GM18870 (cell line): ENCODE measurements around the gene GFER.
"Not testable (repeated sequence)": the region's sequence is repeated elsewhere in the genome, so short reads cannot be mapped to it uniquely, and the experiment has no call there.

Experiments
- ATAC-seq: cut with Tn5 transposase; IDR thresholded peaks from one replicate; pipeline ENCODE4 v1.9.1; 2021; ENCODE audit warnings: moderate library complexity; ENCODE audit not compliant: unreplicated experiment

Gene GFER

DNA sequence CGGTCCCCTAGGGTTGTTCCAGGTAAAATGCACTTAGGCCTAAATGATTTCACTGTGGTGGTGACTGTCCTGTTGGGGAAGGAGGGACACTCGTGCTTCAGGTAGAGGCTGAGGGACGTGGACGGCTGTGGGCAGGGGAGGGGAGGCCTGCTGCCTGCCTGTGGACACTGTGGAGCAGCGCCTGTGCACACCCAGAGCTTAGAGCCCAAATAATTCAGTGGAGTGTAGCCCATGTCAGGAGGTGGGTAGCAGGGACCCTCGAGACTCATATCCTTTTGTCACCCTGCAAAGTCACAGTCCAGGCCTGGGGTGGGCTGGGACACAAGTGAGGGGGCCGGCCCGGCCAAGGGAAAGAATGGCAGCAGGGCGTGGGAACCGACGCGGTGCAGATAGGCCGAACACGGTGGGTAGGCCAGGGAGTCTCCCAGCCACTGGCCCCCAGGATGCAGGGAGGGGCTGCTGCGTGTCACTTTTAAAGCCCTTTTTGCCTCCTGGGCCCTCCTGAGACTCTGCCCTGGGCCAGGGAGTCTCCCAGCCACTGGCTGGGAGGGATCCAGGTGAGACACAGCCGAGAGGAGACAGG lies 42.0 kb downstream of the GFER start:
- no peak for ATAC-seq

DNA sequence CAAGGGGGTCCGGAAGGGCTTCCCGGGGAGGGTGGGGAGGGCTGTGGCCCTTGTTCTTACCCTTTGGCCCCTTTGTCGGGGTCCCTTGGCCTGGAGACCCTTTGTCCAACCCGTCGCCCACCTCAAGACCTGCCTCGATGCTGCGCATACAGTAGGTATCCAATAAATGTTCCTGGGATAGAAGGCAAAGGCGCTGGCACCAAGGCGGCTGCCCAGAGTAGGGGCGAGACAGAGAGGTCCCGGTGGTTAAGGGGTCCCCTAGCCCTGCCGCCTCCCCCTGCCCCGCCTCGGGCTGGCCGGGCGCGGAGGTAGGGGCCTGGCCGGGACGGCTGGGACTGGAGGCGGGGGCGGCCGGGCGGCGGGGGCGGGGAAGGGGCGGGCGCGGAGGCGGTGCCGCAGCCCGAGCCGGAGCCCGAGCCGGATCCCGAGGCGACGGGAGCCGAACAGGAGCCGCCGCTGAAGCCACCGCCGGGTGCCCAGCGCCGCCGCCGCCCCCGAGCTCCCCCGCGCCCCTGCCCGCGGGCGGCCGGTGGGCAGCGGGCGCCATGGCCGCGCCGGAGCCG lies 42.5 kb downstream of the GFER start, which contains the start of gene NHERF2:
Gene NHERF2, plus strand, starts transcription at position 442 of the 563 bp plus-strand sequence. Its CDS starts 104 bp downstream, at position 546.
- ATAC-seq: no peak

DNA sequence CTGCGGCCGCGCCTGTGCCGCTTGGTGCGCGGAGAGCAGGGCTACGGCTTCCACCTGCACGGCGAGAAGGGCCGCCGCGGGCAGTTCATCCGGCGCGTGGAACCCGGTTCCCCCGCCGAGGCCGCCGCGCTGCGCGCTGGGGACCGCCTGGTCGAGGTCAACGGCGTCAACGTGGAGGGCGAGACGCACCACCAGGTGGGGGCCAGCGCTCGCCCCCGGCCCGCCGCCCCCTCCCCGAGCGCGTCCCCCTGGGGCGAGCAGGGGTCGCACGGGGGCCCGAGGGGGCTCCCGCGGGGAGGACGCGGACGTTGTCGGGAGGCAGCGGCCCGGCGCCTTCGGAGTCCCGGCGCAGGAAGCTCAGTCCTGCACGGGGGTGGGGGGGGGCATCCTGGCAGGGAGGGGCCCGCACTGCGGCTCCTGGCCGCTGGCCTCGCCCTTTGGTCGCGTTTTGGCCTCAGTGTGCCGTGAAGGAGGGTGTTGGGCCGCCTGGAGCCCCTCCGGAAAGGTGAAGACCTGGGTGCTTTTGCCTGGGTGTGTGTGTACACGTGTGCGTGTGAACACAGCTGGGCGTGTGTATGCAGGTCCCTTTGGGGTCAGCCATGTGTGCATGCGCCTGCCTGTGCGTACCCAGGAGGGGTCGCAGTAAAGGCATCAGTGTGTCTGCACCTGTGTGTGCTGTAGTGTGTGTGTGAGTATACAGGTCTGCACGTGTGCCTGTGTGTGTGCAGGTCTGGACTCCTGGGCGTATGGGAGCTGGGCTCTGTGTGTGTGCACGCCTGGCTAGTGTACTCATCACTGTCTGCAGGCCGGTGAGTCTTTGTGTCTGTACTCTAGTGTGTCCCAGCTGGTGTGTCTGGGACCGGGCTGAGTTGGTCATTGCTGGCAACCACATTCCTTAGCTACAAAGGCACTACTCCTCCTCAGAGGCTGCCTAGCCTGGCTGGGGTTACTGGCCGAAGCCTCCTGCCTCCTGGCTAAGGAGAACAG lies 43.3 kb downstream of the GFER start:
- ATAC-seq: no peak

DNA sequence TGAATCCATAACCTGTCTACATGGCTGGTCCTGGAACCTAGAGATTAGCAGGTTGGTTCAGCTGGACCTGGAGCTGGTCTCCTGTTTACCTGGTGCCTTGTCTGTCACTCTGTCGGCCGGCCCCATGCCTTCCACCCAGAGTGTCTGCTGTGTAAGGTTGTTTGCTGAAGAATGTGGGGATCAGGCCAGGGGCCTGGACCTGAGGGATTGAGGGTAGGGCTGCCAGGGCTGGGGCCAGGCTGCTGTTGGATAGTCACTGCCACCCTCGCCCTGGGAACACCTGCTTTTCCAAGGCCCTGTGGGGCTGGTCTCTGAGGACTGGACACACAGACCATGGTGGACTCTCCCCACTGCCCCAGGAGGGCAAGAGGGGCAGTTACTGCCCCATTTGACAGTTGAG lies 44.2 kb downstream of the GFER start:
- no peak for ATAC-seq

DNA sequence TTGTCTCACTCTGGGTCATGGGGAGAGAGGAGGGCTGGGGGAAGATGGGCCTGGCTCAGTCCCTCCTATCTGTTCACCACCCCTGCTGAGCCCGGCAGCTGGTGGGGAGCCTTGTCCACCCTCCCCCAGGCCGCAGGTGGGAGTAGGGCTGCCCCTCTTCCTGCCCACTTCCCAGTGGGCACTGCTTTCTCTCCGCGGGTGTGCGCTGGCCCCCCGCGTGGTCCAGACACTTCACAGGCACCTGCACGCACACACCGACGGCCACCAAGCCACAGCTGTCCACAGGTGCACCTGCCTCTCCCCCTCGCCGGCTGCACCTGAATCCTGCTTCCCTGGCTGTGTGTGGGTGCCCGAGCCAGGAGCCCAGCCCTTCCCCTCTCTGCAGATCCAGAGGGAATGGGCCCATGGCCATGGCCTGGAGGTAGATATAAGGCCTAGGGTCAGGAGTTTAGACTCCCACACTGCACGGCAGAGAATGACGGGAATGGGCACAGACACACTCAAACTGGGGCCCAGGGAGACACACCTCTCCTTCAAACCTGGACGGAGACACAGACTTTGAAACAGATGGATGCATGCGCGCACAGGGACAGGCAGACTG lies 44.7 kb downstream of the GFER start:
- no peak for ATAC-seq

DNA sequence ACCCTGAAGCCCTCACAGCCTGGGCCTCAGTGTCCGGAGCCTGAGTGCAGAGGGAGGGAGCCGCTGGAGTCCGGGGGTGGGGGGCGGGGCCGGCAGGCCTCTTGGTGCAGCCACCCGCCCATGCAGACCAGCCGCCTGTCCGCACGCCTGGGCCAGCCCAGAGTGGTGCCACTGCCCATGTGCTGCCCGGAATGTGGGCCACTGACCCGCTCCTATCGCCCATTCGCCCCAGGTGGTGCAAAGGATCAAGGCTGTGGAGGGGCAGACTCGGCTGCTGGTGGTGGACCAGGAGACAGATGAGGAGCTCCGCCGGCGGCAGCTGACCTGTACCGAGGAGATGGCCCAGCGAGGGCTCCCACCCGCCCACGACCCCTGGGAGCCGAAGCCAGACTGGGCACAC lies 45.4 kb downstream of the GFER start:
- no peak for ATAC-seq

DNA sequence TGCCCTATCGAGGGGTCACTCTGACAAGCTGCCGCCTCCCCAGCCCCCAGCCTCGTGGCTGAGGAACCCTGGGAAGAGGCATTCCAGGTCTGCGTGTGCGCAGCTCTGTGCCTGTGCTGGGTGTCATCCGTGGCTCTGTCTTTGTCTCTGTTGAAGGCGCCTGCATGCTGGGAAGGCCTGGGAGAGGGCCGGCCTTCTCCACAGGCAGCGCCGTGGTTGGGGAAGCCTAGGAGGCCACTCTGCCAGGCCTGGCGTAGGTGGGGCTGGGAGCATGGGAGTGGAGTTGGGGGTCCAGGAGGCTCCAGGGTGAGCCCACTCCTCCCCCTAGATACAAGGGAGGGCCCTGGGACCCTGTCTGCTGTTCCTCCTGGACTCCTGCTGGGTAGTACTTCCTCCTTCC lies 46.0 kb downstream of the GFER start:
- no peak for ATAC-seq

DNA sequence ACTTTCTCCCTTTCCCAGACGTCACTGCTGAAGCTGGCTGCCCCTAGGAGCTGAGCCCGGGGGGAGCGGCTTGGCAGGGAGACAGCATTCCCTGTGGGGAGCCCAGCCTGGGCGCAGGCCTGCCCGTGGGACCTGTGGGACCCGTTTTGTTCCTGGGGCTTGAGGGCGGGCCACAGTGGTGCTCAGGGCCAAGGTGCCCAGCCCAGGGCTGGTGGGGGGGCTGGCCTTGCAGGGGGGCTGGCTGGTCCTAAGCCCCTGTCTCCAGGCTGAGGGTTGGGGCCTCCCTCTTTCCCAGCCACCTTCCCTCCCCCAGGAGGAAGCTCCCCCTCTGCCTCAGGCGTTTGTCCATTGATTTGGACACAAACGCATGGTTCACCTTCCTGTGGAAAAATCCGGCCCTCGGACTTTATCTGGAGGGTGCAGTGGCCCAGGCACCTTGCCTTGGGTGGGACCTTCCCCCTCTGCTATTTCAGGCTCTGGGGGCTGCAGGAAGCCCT lies 47.1 kb downstream of the GFER start:
- no peak for ATAC-seq

DNA sequence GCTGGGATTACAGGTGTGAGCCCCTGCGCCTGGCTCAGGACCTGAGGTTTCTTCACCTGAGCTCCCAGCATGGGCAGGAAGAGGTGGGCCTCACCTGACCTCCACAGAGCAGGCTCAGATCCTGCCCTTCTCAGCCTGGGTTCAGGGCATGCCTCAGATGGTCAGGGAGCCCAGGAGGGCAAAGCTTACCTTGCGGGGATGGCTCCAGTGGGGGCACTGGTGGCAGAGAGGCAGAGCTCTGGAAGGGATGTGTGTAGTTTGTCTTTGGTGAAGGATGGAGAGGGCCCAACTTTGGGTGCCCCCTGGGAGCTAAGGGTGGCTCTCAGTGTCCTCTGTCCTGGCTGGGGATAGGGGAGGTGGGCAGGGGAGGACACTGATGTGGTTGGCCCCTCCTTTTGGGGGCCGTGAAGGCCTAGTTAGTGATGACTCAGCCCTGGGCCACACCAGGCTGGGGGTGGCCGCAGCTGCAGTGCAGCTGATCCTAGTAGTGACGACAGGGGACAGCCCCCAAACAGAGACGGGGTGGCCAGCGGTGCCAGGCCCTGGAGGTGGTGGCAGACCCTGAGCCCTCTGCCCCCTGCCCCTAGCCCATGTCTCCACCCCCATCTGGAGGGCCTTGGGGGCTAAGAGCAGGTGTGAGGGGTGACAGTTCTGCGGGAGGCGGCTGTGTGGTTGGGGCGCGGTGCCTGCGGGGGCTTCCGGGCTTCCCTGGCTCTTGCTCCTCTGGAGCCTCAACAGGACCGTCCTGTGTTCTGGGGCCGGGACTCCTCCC lies 48.5 kb downstream of the GFER start:
- no peak for ATAC-seq

DNA sequence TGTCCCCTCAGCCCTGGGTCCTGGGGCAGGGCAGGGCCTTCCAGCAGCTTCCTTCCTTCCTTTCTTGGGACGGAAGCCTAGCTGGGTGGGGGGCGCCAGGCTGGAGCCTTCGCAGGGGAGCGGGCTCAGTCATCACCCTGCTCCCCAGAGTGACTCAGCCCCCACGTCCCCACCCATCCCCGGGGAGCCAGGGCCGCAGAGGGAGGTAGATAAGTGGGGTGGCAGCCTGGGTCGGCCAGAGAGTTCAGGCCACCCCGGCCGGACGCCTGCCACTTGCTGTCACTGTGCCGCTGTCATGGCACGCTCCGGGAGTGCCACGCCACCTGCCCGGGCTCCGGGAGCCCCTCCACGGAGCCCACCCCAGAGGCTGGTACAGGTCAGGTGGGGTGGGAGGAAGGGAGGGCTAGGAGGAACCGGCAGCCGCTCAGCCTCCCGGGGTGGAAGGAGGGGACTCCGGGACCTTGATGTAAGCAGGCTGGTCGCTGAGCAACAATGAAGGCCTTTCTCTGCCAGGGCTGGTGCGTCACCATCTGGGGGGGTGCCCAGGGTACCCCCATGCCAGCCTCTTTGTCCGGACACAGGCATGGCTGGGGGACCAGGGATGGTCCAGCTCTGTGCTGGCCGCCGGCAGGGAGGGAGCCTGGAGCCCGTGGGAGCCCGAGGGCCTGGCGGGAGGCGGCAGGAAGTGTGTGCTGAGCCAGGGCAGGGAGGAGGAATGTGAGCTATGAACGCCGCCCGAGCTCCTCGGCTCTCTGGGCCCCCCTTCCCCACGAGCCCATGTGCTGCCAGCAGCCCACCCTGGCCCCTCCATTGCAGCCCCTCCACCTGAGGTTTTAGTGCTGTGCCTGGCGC lies 49.3 kb downstream of the GFER start:
- ATAC-seq: no peak

DNA sequence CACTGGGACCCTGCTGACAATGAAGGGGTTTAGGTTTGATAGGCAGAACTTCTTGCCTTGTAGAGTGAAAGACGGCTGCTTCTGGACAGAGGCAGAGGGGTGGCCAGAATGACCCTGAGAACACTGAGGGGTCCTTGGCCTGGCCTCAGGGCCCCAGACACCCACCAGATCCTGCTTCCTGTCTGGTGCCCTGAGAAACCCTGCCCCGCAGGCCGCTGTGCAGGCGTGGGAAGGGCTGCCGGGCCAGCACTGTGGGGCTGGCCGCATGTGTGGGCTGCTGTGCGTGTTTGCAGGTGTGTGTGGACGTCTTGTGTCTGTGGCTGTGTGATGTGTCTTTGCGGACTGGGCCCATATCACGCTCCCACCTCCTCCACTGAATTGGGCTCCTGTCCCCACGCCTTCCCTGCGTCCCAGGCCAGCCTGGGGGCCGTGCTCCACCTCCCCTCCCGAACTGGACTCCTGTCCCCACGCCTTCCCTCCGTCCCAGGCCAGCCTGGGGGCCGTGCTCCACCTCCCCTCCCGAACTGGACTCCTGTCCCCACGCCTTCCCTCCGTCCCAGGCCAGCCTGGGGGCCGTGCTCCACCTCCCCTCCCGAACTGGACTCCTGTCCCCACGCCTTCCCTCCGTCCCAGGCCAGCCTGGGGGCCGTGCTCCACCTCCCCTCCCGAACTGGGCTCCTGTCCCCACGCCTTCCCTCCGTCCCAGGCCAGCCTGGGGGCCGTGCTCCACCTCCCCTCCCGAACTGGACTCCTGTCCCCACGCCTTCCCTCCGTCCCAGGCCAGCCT lies 50.1 kb downstream of the GFER start:
- not testable (repeated sequence) for ATAC-seq

DNA sequence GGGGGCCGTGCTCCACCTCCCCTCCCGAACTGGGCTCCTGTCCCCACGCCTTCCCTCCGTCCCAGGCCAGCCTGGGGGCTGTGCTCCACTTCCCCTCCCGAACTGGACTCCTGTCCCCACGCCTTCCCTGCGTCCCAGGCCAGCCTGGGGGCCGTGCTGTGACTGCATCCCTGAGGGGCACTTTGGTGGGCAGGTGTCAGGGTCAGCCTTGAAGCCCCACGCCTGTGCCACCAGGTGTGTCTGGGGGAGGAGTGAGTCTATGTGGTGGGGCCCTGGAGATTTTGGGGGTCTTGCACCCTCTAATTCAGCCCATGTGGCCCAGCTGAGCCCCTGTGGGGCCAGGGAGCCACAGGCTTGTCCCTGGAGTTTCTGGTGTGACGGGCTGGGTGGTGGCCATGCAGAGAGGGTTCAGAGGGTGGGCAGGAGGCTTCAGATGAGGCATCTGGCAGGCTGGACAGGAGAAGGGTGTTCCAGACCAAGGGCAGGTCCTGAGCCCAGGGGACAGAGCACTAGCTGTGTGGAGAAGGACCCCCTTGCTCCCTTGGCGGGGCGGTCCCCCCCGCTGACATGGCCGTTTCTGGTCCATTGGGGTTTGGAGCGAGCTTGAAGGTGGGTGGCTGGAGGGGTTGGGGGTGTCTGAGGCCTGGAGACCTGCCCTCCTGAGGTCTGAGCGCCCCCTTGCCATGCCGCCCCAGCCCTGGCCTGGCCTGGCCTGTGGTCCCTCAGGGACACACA lies 50.9 kb downstream of the GFER start:
- ATAC-seq: no peak

DNA sequence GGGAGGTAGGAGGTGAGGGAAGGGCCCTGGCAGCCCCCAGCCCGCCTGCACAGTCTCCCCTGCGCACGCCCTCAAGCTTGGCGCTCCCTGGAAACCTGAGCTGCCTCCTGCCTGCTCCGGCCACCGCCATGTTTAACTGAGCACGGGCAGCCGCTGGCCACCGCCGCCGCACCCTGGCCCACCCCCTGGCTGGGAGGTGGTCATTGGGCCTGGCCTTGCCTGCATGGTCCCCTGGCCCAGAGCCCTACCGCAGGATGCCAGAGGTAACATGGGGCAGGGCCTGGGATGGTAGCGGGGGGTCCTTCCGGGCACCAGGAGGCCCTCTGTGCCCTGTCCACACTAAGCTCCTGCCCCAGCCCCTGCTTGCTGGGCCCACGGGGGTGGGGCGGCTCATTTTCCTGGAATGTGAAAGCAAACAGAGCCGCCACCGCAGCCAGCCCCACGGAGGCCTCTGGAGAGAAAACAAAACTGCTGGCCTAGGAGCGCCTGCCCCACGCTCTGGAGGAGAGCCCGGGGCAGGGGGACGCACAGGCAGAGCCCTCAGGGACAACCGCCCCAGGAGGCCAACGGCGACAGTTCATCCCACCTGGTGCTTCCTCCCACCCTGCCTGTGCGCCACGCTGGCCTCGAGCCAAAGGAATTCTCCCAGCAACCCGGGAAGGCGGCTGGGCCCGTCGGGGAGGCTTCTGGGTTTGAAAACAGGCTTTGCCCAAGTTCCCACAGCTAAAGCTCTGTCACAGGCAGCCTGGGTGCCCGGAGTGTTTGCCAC lies 51.6 kb downstream of the GFER start:
- no peak for ATAC-seq

DNA sequence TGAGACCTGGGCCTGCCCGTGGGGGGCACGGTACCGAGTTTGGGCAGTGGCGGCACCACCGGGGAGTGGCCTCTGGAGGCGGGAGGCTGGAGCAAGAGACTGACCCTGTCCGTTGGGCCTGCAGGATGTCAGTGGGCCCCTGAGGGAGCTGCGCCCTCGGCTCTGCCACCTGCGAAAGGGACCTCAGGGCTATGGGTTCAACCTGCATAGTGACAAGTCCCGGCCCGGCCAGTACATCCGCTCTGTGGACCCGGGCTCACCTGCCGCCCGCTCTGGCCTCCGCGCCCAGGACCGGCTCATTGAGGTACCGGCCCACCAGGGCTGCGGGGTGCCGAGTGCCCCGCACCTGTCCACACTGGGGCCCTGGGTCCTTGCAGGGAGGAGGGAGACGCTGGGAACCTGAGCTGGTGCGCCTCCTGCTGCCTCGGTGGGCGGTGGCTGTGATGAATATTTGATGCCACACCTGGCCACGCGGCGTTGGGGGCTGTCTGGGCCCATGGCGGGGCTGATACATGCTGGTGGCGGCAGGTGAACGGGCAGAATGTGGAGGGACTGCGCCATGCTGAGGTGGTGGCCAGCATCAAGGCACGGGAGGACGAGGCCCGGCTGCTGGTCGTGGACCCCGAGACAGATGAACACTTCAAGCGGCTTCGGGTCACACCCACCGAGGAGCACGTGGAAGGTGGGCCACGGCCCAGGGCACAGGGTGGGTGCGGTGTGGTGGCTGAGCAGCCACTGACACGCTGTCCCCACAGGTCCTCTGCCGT lies 52.4 kb downstream of the GFER start:
- ATAC-seq: no peak

DNA sequence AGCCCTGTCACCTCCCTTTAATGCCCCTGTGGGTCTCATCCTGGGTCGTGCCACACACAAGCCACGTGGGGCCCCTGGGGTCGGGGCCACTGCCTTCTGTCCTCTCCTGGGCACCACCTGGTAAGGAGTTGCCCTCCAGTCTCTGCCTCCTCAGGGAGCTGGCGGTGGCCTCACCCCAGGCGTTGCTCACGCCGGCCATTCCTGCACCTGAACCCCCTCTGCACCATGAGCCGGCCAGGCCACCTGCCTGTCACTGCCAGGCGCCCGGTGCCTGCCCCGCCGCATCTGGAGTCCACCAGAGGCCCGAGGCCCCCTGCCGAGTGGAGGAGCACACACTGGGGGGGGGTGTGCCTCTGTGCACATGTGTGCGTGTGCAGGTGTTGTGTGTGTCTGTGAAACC lies 53.1 kb downstream of the GFER start:
- ATAC-seq: no peak
